Esophagus (tissue), 2 donors: Measurements from ENCODE around the gene RANBP1. TPM values are rescaled to one million over a fixed set of nuclear protein-coding genes. Genes with fewer than 3 reads are reported as not detected.

Experiments used
- H3K27ac ChIP-seq, 2 donors: one replicate each; pipeline ENCODE4 v1.5.1; 2013; ENCODE audit warnings: low read depth in 2 of 2, mild to moderate bottlenecking in 2 of 2, inconsistent platforms in 1 of 2, low read length in 1 of 2, moderate library complexity in 1 of 2
- H3K27me3 ChIP-seq, 2 donors: one replicate each; pipeline ENCODE4 v1.6.1; 2013; ENCODE audit warnings: low read length in 2 of 2, control low read depth in 1 of 2, mild to moderate bottlenecking in 1 of 2; ENCODE audit not compliant: insufficient read depth in 2 of 2, control insufficient read depth in 1 of 2
- H3K36me3 ChIP-seq, 2 donors: one replicate each; pipeline ENCODE4 v1.6.1; 2013; ENCODE audit warnings: low read length in 1 of 2; ENCODE audit not compliant: control insufficient read depth in 2 of 2, insufficient read depth in 2 of 2
- H3K4me1 ChIP-seq, 2 donors: one replicate each; pipeline ENCODE4 v1.6.1; 2013; ENCODE audit warnings: low read length in 1 of 2; ENCODE audit not compliant: control insufficient read depth in 2 of 2, insufficient read depth in 2 of 2
- H3K4me3 ChIP-seq, 2 donors: one replicate each; pipeline ENCODE4 v1.5.1; 2013; ENCODE audit warnings: low read length in 2 of 2, mild to moderate bottlenecking in 2 of 2, low read depth in 1 of 2, moderate library complexity in 1 of 2
- H3K9me3 ChIP-seq, 2 donors: one replicate each; pipeline ENCODE4 v1.6.1; 2013; ENCODE audit warnings: mild to moderate bottlenecking in 2 of 2, low read depth in 1 of 2, low read length in 1 of 2, moderate library complexity in 1 of 2; ENCODE audit not compliant: control insufficient read depth in 2 of 2, insufficient read depth in 1 of 2
- WGBS, 2 donors: extraction: QIAGEN DNeasy Blood & Tissue Kit; methylation state at CpG; one replicate each; pipeline ENCODE4 v1.1.7; 2013; 5-methylcytosine and 5-hydroxymethylcytosine counted together
- polyA plus RNA-seq, 2 donors: library from polyadenylated mRNA; stranded (reverse); fragments of 200-250 nt; gene quantifications; one replicate each; pipeline ENCODE4 v1.2.3, GENCODE V29; 2013
- donor health status: healthy with polysubstance abuse.
- donor health status: Bipolar disorder and iron deficiency.

Gene RANBP1
- polyA plus RNA-seq, 2 donors, result 49.2 to 136 TPM

DNA sequence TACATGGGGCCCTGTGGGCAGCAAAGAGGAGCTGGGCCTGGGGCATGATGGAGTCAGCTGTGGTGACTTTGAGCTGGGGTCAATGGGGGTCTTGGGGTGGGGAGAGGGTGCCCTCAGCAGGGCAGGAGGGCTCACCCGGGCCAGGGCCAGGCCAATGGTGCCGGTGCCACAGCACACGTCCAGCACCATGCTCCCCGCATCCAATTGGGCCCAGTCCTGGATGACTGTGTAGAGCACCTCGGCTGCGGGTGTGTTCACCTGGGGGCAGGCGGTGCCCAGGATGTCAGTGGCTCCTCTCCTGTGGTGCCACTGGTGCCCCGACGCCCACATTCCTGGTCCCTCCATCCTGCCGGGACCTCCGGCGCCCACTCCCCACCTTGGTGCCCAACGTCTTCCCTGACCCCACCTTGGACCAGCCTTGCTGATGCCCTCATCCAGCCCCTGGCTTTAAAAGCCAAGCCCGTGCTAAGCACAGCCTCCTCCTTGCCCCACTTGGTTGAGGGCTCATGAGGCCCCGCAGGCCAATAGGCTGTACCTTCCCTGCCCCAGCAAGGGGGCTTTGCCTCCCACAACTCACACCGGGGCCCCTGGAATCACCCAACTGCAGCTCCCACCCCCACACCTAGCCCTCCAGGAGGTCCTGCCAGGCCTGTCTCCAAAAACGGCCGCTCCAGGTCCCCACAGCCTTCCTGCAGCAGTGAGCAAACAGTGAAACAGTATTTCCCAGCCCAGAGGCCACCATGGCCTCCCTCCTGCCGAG, 2.2 kb upstream of the RANBP1 start:
- Histone ChIP-seq H3K27me3 (no peaks in the 10 kb centered on the region), H3K36me3 (peaks cover 17 to 50% of the 10 kb centered on the region in 2 donors), H3K4me3 (no peak overlapping the region), H3K27ac (no peak overlapping the region), H3K9me3 (no peaks in the 10 kb centered on the region), H3K4me1 (peaks cover 6 to 8% of the 10 kb centered on the region in 2 donors)
- 81 to 85% methylated on average over 16 to 19 of the region's 19 CpGs for WGBS, 2 donors

DNA sequence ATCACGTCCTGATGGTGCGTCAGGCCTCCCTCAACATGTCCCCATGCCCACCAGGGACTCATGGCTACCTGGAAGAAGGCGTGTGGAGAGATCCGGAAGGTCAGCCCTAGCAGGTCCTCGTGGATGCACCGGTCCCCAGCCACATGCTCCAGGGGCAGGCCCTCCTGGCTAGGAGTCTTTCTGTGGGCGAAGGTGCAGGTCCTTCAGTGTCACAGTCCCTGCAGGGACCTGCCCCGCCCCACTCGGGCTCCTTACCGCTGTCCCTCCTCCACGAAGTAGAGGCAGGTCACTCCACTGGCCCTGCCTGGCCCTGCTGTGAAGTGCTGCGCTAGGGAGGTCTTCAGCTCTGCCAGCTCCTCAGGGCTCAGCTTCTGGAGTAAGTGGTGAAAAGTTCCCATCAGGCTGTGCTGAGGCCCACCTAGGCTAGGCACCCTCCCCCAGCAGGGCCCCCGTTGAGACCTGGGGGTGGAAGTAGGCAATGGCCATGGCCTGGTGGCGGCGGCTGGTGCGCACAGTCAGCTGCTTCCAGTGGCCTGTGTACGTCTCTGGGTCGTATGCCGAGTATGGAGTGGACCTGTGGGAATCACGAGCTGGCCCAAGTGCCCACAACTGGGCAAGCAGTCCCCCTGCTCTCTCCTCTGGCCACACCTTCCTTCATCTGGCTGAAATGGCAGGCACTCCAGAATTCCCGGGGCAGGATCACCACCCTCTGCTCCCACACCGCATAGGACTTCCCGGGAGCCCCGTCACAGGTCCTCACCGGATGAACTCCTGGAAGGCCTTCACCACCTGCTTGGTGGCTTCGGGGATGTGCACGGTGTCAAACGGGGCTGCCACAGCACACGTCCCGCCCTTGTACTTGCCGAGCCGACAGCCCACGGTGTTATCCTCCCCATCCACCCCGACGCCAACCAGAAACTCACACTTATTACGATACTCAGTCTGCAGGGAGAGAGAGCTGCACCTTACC, 1.1 kb upstream of the RANBP1 start:
- WGBS, 2 donors, result 86 to 89% methylated on average over 36 of the region's 36 CpGs
- no peaks in the 10 kb centered on the region for H3K27me3 ChIP-seq
- no peaks in the 10 kb centered on the region for H3K9me3 ChIP-seq
- H3K4me1 ChIP-seq, result peaks cover 6 to 8% of the 10 kb centered on the region in 2 donors
- H3K27ac ChIP-seq, result no peak overlapping the region
- H3K4me3 ChIP-seq, result no peak overlapping the region
- peaks cover 14 to 42% of the 10 kb centered on the region in 2 donors for H3K36me3 ChIP-seq

DNA sequence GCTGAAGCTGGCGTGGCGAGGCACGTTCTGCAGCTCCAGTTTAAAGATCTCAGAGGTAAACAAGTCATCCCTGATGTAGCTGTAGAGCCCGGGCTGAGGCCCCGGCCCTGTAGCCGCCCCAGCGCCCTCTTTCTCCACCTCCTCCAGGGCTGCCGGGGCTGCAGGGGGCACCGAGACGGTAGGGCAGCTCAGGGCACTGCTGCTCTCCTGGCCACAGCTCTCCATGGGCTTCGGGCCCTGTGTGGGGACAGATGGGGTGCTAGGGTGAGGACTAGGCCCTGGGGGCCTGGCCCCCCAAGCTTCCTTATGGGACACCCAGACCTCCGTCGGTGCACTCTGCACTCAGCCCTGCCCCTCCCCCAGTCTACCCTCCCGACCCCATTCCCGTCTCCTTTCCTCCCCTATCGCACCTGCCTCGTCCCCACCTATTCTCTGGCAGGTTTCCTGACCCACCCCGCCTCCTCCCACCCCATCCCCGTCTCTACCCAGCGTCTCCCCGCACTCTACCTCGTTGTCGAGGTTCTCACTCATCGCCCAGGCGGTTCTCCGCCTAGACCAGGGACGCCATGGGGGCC, 559 bp downstream of the RANBP1 start:
- Histone ChIP-seq H3K36me3 (peaks cover 15 to 46% of the 10 kb centered on the region in 2 donors), H3K27me3 (no peaks in the 10 kb centered on the region), H3K9me3 (no peaks in the 10 kb centered on the region), H3K4me3 (peak overlapping the region; percentile 72 to 85), H3K27ac (peak overlapping the region; percentile 65 to 76), H3K4me1 (peaks cover 8 to 9% of the 10 kb centered on the region in 2 donors)
- WGBS, 2 donors, result 5 to 6% methylated on average over 26 to 27 of the region's 27 CpGs

DNA sequence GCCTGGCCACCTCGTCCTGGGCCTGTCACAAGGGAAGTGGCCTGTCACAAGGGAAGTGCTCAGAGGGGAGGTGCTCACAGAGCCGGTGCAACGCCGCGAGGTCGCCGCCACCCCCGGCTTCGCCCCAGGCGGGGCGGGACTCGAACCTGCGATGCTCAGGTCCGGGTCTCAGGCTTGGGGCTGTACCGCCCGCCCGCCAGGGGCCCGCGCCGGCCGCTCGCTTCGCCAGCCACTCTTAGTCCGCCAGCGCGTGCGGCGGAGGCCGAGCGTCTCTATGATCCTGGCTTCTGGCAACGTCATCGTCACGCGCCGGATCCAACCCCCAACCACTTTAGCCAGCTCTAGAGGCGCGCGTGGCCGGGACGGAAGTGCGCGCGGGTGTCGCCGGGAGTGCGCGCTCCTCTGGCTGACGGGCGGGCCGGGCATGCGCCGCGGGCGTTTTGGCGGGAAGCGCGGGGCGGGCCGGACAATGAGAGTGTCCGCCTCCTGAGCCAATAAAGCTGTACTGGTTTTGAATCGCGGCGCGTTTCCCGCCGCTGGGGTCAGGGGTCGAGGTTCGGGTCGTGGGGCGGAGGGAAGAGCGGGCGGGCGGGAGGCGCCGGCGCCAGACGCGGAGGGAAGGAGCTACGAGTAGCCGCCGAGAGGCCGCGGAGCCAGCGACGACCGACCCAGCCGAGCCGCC, 1.2 kb downstream of the RANBP1 start, which contains the start of gene TRMT2A:
TSS of gene TRMT2A (minus strand) at position 276 of the 682 bp plus-strand sequence. CDS start 320 bp downstream, outside the sequence.
- peaks cover 8 to 9% of the 10 kb centered on the region in 2 donors for H3K4me1 ChIP-seq

GRCh38 chr22:20117633-20118299, 1.9 kb downstream of the RANBP1 start:
- Histone ChIP-seq H3K4me3 (peak overlapping the region; percentile 86 to 88), H3K27me3 (no peaks in the 10 kb centered on the region), H3K27ac (peak overlapping the region; percentile 66 to 77), H3K36me3 (peaks cover 15 to 44% of the 10 kb centered on the region in 2 donors), H3K4me1 (peaks cover 8 to 9% of the 10 kb centered on the region in 2 donors), H3K9me3 (no peaks in the 10 kb centered on the region)
- WGBS, 2 donors, result 0 to 1% methylated on average over 43 to 66 of the region's 66 CpGs

More for the DNA sequence above, 1.2 kb downstream of the RANBP1 start, which contains the start of gene TRMT2A:
- Histone ChIP-seq H3K9me3 (no peaks in the 10 kb centered on the region), H3K27me3 (no peaks in the 10 kb centered on the region), H3K27ac (peak within 1 kb of the TSS; percentile 76 to 77), H3K36me3 (peaks cover 15 to 45% of the 10 kb centered on the region in 2 donors), H3K4me3 (peak within 1 kb of the TSS; percentile 86 to 88)
- WGBS, 2 donors, result 0% methylated on average over 71 to 88 of the region's 88 CpGs

DNA sequence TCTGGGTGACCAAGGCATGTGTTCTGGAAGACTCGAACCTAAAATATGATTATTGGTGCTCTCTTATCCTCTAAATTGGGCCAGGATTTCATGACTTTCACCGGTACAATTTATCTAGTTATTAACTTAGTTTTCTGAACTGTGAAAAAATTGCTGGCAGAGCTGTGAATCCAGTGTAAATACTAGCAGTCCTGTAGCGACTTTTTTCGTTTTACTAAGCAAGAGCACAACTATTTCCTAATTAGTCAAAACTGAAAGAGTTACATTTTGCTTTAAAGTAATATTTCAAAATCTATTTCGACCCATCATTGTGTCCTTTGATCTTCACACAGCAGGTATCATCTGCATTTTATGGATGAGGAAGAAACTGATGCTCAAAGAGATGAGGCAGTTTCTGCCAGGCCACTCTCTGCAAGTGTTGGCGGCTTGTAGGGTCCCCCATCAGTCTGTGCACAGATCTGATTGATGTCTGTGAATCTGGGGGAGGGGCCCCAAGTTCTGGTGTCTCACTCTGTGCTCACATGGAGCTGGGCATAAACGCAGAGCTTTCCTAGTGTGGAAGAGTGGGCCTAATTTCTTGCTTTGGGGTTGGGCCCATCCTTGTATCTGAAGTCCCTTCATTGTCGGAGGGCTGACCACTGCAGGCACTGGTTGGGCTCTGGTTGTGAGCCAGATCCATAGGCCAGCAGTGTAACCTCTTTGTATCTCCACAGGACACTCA, 2.6 kb downstream of the RANBP1 start:
- no peaks in the 10 kb centered on the region for H3K9me3 ChIP-seq
- WGBS, 2 donors, result 11 to 15% methylated on average over 8 of the region's 8 CpGs
- H3K36me3 ChIP-seq, result peaks cover 15 to 43% of the 10 kb centered on the region in 2 donors
- peak overlapping the region in 1 of 2 donors; percentile 77 for H3K27ac ChIP-seq
- peaks cover 8 to 9% of the 10 kb centered on the region in 2 donors for H3K4me1 ChIP-seq
- peak overlapping the region; percentile 86 to 88 for H3K4me3 ChIP-seq
- no peaks in the 10 kb centered on the region for H3K27me3 ChIP-seq

GRCh38 chr22:20121856-20122415, 6.0 kb downstream of the RANBP1 start:
- Histone ChIP-seq H3K9me3 (no peaks in the 10 kb centered on the region), H3K27me3 (no peaks in the 10 kb centered on the region), H3K36me3 (peaks cover 13 to 58% of the 10 kb centered on the region in 2 donors), H3K27ac (no peak overlapping the region), H3K4me1 (peaks cover 0 to 2% of the 10 kb centered on the region in 2 donors), H3K4me3 (no peak overlapping the region)
- 91 to 92% methylated on average over 22 of the region's 22 CpGs for WGBS, 2 donors
